Neural progenitor cell (in vitro differentiated cells): ENCODE measurements around the gene PLD4.
"Not testable (repeated sequence)": the region's sequence is repeated elsewhere in the genome, so short reads cannot be mapped to it uniquely, and the experiment has no call there.

Experiments
- CTCF ChIP-seq: fragments of 200-600 bp; sonication (generic); IDR thresholded peaks from 2 replicates; pipeline ENCODE4 v1.5.1; 2017; ENCODE audit warnings: antibody characterized with exemption, mild to moderate bottlenecking
- EZH2 ChIP-seq: fragments of 200-600 bp; sonication (generic); IDR thresholded peaks from 2 replicates; pipeline ENCODE4 v1.6.1; 2017; ENCODE audit warnings: antibody characterized with exemption, mild to moderate bottlenecking, moderate library complexity

- not testable (repeated sequence) for TF ChIP-seq CTCF, EZH2
Measured at GRCh38 chr14:104944436-104945205, 19.9 kb downstream of the PLD4 start.
